Mesenchymal stem cell (in vitro differentiated cells and primary cell): ENCODE data around the gene CCL15.
"Not testable (repeated sequence)": the region's sequence is repeated elsewhere in the genome, so short reads cannot be mapped to it uniquely, and the experiment has no call there.

Experiments
- DNase-seq: peaks from one replicate; pipeline ENCODE4 v3.0.0-alpha.2; 2013
- H2AFZ ChIP-seq: one replicate; pipeline ENCODE4 v1.6.1; 2013; ENCODE audit warnings: low read depth, mild to moderate bottlenecking, control low read depth, inconsistent platforms, low read length, moderate library complexity
- H2AK5ac ChIP-seq: 2 replicates; pipeline ENCODE4 v1.6.1; 2013; ENCODE audit warnings: low read length, moderate library complexity, mild to moderate bottlenecking, inconsistent platforms; ENCODE audit not compliant: severe bottlenecking
- H2BK120ac ChIP-seq: one replicate; pipeline ENCODE4 v1.6.1; 2013; ENCODE audit warnings: low read depth, mild to moderate bottlenecking, inconsistent platforms, low read length, moderate library complexity
- H2BK12ac ChIP-seq, 2 experiments: one replicate each; pipeline ENCODE4 v1.6.1; 2013; ENCODE audit warnings: inconsistent platforms in 2 of 2, low read length in 2 of 2, mild to moderate bottlenecking in 2 of 2, moderate library complexity in 2 of 2, control low read depth in 1 of 2
- H2BK15ac ChIP-seq: one replicate; pipeline ENCODE4 v1.6.1; 2013; ENCODE audit warnings: mild to moderate bottlenecking, low read depth, inconsistent platforms; ENCODE audit not compliant: poor library complexity, severe bottlenecking
- H2BK5ac ChIP-seq: 2 replicates; pipeline ENCODE4 v1.6.1; 2013; ENCODE audit warnings: low read depth, mild to moderate bottlenecking, low read length, control low read depth, inconsistent platforms; ENCODE audit not compliant: poor library complexity, severe bottlenecking
- H3K14ac ChIP-seq, 2 experiments: one replicate each; pipeline ENCODE4 v1.6.1; 2013; ENCODE audit warnings: inconsistent platforms in 2 of 2, low read length in 2 of 2, control low read depth in 1 of 2, mild to moderate bottlenecking in 1 of 2, moderate library complexity in 1 of 2
- H3K18ac ChIP-seq, 2 experiments: one replicate each; pipeline ENCODE4 v1.6.1; 2013; ENCODE audit warnings: inconsistent platforms in 2 of 2, low read length in 2 of 2, control low read depth in 1 of 2, low read depth in 1 of 2, mild to moderate bottlenecking in 1 of 2
- H3K23ac ChIP-seq, 2 experiments: one replicate each; pipeline ENCODE4 v1.6.1; 2013; ENCODE audit warnings: inconsistent platforms in 2 of 2, low read length in 2 of 2, mild to moderate bottlenecking in 2 of 2, moderate library complexity in 2 of 2, control low read depth in 1 of 2
- H3K27ac ChIP-seq: 2 replicates; pipeline ENCODE4 v1.5.1; 2013; ENCODE audit warnings: mild to moderate bottlenecking, moderate library complexity, low read length, control low read depth, inconsistent platforms; ENCODE audit not compliant: poor library complexity, severe bottlenecking
- H3K27me3 ChIP-seq, 2 experiments: 2 replicates each; pipeline versions ENCODE4 v1.6.1 to v1.7.0; 2013; ENCODE audit warnings: low read length in 2 of 2, mild to moderate bottlenecking in 2 of 2, moderate library complexity in 2 of 2, control low read depth in 1 of 2, inconsistent platforms in 1 of 2; ENCODE audit not compliant: control insufficient read depth in 1 of 2, insufficient read depth in 1 of 2
- H3K36me3 ChIP-seq, 2 experiments: 2 replicates each; pipeline versions ENCODE4 v1.6.1 to v1.7.0; 2013; ENCODE audit warnings: low read length in 2 of 2, control low read depth in 1 of 2, inconsistent platforms in 1 of 2, low read depth in 1 of 2, mild to moderate bottlenecking in 1 of 2; ENCODE audit not compliant: insufficient read depth in 2 of 2, control insufficient read depth in 1 of 2
- H3K4ac ChIP-seq, 2 experiments: one replicate each; pipeline ENCODE4 v1.6.1; 2013; ENCODE audit warnings: inconsistent platforms in 2 of 2, low read length in 2 of 2, mild to moderate bottlenecking in 2 of 2, moderate library complexity in 2 of 2, control low read depth in 1 of 2, low read depth in 1 of 2
- H3K4me1 ChIP-seq: 2 replicates; pipeline ENCODE4 v1.6.1; 2013; ENCODE audit warnings: low read depth, low read length, control low read depth; ENCODE audit not compliant: control insufficient read depth, insufficient read depth
- H3K4me2 ChIP-seq: 2 replicates; pipeline ENCODE4 v1.6.1; 2013; ENCODE audit warnings: low read length, mild to moderate bottlenecking, inconsistent platforms; ENCODE audit not compliant: poor library complexity, severe bottlenecking
- H3K4me3 ChIP-seq, 2 experiments: 2 replicates each; pipeline versions ENCODE4 v1.5.1 to v1.7.0; 2013; ENCODE audit warnings: low read length in 2 of 2, mild to moderate bottlenecking in 2 of 2, control low read depth in 1 of 2, low read depth in 1 of 2; ENCODE audit not compliant: insufficient read depth in 1 of 2
- H3K79me1 ChIP-seq: replicated peaks from 2 replicates; pipeline ENCODE4 v1.6.1; 2013; ENCODE audit warnings: mild to moderate bottlenecking, control low read depth, low read length, inconsistent platforms; ENCODE audit not compliant: poor library complexity, severe bottlenecking
- H3K9ac ChIP-seq: 2 replicates; pipeline ENCODE4 v1.7.0; 2013; ENCODE audit warnings: mild to moderate bottlenecking, low read length, moderate library complexity
- H3K9me3 ChIP-seq: 2 replicates; pipeline ENCODE4 v1.7.0; 2013; ENCODE audit warnings: mild to moderate bottlenecking, low read length; ENCODE audit not compliant: control insufficient read depth
- H4K8ac ChIP-seq: one replicate; pipeline ENCODE4 v1.6.1; 2013; ENCODE audit warnings: inconsistent platforms, mild to moderate bottlenecking, low read length, moderate library complexity
- H4K91ac ChIP-seq: one replicate; pipeline ENCODE4 v1.6.1; 2013; ENCODE audit warnings: mild to moderate bottlenecking, low read length, inconsistent platforms
- WGBS: methylation state at CpG from one replicate; pipeline ENCODE4 v1.1.7; 2013; ENCODE audit warnings: mixed read lengths; 5-methylcytosine and 5-hydroxymethylcytosine counted together

Gene CCL15

GRCh38 chr17:36019423-36019822, 18.1 kb upstream of the CCL15 start:
- H2BK120ac ChIP-seq = no peak overlapping the region

GRCh38 chr17:36017799-36018198, 16.4 kb upstream of the CCL15 start, which contains the start of gene CCL23:
TSS of gene CCL23 (minus strand) at chr17:36017972. CDS start at chr17:36017897, 75 bp downstream.
- no peaks in the 10 kb centered on the region for H3K9me3 ChIP-seq
- H3K4ac ChIP-seq = no peak within 1 kb of the TSS
- H3K79me1 ChIP-seq = no peaks in the 10 kb centered on the region
- no peak within 1 kb of the TSS for H3K9ac ChIP-seq
- H2BK120ac ChIP-seq = no peak within 1 kb of the TSS
- no peak within 1 kb of the TSS for H2BK12ac ChIP-seq
- no peak within 1 kb of the TSS for H3K27ac ChIP-seq
- H4K8ac ChIP-seq = no peak within 1 kb of the TSS
- no peak within 1 kb of the TSS for H2BK5ac ChIP-seq
- DNase-seq = no peak
- no peaks in the 10 kb centered on the region for H3K4me1 ChIP-seq
- WGBS = 28% methylated on average over 6 of the region's 6 CpGs
- H3K36me3 ChIP-seq = no peaks in the 10 kb centered on the region
- H3K23ac ChIP-seq = no peak within 1 kb of the TSS
- no peak within 1 kb of the TSS for H2BK15ac ChIP-seq
- no peak within 1 kb of the TSS for H3K18ac ChIP-seq
- H2AFZ ChIP-seq = no peak within 1 kb of the TSS
- H3K27me3 ChIP-seq = peaks cover 0 to 34% of the 10 kb centered on the region in 2 experiments
- no peak within 1 kb of the TSS for H3K4me3 ChIP-seq
- no peak within 1 kb of the TSS for H3K4me2 ChIP-seq
- no peak within 1 kb of the TSS for H2AK5ac ChIP-seq
- no peak within 1 kb of the TSS for H3K14ac ChIP-seq
- H4K91ac ChIP-seq = no peak within 1 kb of the TSS

More at GRCh38 chr17:36019423-36019822, 18.1 kb upstream of the CCL15 start:
- Histone ChIP-seq H3K23ac (no peak overlapping the region), H3K27ac (no peak overlapping the region), H2AK5ac (no peak overlapping the region), H4K8ac (no peak overlapping the region), H3K27me3 (peaks cover 1 to 26% of the 10 kb centered on the region in 2 experiments), H2AFZ (no peak overlapping the region), H2BK15ac (no peak overlapping the region), H3K4me3 (no peak overlapping the region), H2BK12ac (no peak overlapping the region), H3K79me1 (no peaks in the 10 kb centered on the region), H3K4me1 (no peaks in the 10 kb centered on the region), H2BK5ac (no peak overlapping the region), H3K36me3 (no peaks in the 10 kb centered on the region), H3K4me2 (no peak overlapping the region), H3K4ac (no peak overlapping the region), H3K9ac (no peak overlapping the region), H4K91ac (no peak overlapping the region), H3K14ac (no peak overlapping the region), H3K18ac (no peak overlapping the region), H3K9me3 (no peaks in the 10 kb centered on the region)
- no peak for DNase-seq
- WGBS = 88% methylated on average over 2 of the region's 2 CpGs

- no CpG with 5 or more reads among the region's 2 CpGs for WGBS
- H4K91ac ChIP-seq = no peak overlapping the region
Measured at GRCh38 chr17:36016555-36016954, 15.2 kb upstream of the CCL15 start.

GRCh38 chr17:36015895-36016294, 14.5 kb upstream of the CCL15 start:
- H2BK120ac ChIP-seq, H3K4me2 ChIP-seq, H2BK15ac ChIP-seq, H4K8ac ChIP-seq, H2AK5ac ChIP-seq, H3K18ac ChIP-seq, H3K79me1 ChIP-seq, H3K27ac ChIP-seq, H3K4me1 ChIP-seq, H4K91ac ChIP-seq, H3K4ac ChIP-seq, H2AFZ ChIP-seq, H2BK5ac ChIP-seq, H3K23ac ChIP-seq, DNase-seq, H3K14ac ChIP-seq, H3K4me3 ChIP-seq, H2BK12ac ChIP-seq, H3K9ac ChIP-seq, H3K36me3 ChIP-seq, H3K9me3 ChIP-seq: not testable (repeated sequence)
- H3K27me3 ChIP-seq = peaks cover 0 to 42% of the 10 kb centered on the region in 2 experiments
- WGBS = 86% methylated on average over 4 of the region's 4 CpGs

More at GRCh38 chr17:36016555-36016954, 15.2 kb upstream of the CCL15 start:
- Histone ChIP-seq H3K4me3 (no peak overlapping the region), H4K8ac (no peak overlapping the region), H2BK5ac (no peak overlapping the region), H3K18ac (no peak overlapping the region), H3K4ac (no peak overlapping the region), H2AK5ac (no peak overlapping the region), H2AFZ (no peak overlapping the region), H3K9me3 (no peaks in the 10 kb centered on the region), H3K79me1 (no peaks in the 10 kb centered on the region), H3K23ac (no peak overlapping the region), H3K4me2 (no peak overlapping the region), H2BK15ac (no peak overlapping the region), H3K4me1 (no peaks in the 10 kb centered on the region), H3K27me3 (peaks cover 0 to 40% of the 10 kb centered on the region in 2 experiments), H3K14ac (no peak overlapping the region), H3K9ac (no peak overlapping the region), H2BK120ac (no peak overlapping the region), H3K36me3 (no peaks in the 10 kb centered on the region), H2BK12ac (no peak overlapping the region), H3K27ac (no peak overlapping the region)
- DNase-seq = no peak
